Measurements from ENCODE around the gene FGD3.
"Not testable (repeated sequence)": the region's sequence is repeated elsewhere in the genome, so short reads cannot be mapped to it uniquely, and the experiment has no call there.

FGD3 gene

DNA sequence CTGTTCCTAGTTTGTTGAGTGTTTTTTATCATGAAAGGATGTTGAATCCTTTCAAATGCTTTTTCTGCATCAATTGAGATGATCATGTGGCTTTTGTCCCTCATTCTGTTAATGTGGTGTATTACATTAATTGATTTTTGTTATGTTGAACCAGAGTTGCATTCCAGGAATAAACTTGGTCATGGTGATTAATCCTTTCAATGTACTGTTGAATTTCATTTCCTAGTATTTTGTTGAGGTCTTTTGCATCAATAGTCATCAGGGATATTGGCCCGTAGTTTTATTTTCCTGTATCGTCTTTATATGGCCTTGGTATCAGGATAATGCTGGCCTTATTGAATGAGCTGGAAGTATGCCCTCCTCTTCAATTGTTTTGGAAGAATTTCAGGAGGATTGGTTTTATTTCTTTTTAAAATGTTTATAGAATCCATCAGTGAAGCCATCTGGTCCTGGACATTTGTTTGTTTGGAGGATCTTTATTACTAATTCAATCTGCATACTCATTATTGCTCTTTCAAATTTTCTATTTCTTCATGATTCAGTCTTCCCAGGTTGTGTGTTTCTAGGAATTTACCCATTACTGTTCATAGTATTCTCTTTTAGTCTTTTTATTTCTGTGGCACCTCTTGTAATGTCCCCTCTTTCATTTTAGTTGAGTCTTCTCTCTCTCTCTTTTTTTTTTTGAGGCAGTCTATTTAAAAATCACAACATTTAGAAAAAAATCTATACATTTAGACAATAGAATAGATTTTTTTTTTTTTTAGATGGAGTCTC is 32.1 kb downstream of the FGD3 start:
- DNase-seq: no peak

DNA sequence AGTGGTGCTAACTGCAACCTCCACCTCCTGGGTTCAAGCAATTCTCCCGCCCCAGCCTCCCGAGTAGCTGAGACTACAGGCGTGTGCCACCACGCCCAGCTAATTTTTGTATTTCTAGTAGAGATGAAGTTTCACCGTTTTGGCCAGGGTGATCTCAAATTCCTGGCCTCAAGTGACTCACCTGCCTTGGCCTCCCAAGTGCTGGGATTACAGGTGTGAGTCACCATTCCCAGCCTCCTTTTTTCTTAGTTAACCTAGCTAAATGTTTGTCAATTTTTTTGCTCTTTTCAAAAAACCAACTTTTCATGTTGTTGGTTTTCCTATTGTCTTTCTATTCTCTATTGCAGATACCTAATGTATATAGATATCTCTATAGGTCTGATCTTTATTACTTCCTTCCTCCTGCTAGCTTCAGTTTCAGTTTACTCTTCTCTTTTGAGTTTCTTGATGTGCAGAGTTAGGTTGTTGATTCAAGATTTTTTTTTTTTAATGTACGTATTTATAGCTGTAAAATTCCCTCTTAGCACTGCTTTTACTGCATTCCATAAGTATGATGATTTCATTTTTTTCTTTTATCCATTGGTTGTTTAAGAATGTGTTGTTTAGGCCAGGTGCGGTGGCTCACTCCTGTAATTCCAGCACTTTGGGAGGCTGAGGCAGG is 32.9 kb downstream of the FGD3 start:
- no peak for DNase-seq

DNA sequence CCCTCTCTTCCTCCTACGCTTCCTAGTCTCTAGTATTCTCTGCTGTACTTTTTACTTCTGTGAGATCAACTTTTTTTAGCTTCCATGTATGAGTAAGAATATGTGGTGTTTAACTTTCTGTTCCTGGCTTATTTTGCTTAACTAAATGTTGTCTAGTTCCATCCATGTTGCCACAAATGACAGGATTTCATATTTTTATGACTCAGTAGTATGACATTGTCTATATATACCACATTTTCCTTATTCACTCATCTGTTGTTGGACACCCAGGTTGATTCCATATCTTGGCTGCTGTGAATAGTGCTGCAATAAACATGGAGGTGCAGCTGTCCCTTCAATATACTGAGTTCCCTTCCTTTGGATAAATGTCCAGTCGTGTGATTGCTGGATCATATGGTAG is 34.8 kb downstream of the FGD3 start:
- DNase-seq: no peak

DNA sequence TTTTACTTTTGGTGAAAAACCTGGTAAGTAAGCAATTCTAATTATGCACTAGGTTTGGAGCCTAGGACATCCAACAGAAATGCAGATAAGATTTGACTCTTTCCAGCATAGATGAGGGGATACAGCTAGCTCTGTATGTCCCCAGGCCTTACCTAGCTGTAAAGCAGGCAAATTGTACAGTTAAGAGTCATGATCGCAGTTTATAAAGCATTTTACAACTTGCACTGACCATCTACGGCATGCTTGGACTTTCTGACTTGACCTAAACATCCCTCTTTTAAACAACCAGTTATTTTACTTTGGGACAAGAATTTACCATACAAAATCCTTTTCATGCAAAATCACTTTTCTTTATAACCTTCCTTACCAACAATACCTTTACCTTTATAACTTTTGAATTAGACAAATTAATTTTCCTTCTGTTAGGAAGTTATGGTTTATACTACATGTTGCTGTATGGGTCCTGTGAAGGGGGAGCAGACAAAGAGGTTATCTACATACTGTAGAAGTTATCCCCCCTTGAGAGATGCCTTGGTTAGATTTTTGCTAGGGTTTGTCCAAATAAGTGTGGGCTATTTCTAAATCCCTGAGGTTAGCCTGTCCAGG is 36.8 kb downstream of the FGD3 start:
- no peak for DNase-seq

DNA sequence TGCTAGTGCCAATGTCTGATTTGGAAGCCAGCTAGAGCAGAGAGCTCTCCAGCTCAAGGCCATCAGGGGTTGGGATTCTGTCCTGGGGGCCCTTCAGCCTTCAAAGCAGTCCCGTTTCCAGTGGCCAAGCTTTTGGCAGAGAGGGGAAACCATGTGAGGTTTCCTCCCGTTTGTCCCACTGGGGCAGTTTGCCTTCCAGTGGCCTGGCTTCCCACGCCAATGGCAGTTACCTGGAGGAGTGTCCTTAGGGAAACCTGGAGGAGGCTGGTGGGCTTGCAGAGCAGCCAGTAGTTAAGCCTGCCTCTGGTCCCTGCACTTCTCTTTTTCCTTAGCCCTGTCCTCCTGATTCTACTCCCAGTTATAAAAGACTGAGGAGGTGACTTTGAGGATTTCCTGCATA is 37.7 kb downstream of the FGD3 start:
- DNase-seq: no peak

DNA sequence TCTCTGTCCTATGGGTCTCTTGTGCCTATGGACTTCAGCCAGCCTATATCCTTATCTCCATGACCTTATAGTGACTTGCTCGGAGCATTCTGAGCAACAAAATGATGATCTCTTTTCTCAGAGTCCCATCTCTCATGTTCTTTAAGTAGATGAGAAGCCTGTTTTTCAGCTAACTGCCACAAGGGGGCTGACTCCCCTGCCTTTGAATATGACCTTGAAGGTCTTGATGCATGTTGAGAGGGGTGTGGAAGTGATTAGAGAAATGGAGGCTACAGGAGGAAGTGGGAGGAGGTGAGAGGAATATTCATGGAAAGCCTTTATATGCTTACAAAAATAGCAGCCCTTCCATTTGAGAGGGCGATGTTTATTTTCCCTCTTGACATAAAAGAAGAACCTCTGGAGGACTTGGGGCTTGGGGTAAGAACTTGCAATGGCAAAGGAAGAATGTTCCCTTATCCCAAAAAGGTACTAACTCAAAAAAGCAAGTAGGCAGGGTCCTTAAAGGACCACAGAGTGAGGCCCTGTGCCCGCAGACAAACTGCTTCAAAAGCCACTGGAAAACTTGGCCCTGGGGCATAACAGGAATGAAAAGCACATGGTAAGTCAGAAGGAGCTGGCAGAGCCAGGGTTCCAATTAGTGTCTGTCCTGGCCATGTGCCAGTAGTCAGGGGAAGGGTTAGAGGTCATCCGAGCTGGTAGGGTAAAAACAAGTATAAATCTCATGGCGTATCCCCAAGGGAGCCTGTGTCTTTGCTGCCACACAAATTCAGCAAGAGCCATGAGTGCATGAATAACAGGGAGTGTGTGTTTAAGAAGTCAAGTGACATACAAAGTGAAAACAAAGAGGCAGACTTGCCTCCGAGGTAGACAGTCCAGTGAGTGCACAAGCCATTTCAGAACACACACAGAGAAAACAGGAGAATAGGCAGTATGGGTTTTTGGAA is 39.1 kb downstream of the FGD3 start:
- no peak for DNase-seq

DNA sequence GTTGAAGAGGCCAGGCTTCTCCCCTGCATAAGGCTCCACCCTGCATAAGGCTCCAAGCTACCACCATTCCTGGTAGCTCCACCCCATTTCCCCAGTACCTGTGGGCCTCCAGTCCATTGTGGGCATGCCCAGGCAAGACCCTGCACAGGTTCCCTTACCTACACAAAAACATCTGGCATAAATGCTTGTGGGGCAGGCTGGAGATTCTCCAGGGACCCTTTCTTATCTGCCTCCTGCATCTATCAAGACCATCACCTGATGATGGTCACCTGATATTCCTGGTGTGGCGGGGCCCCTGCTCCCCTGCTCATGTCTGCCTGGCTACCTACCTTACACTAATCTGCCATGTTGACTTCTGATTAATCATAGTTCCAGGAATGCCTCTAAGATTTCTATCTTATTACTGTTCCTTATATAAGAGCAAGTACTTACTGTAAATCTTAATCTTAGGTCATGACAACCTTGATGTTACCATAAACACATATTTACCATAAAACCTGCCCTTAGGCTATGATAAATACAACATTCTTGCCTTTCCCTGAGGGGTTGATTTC is 41.0 kb downstream of the FGD3 start:
- DNase-seq: no peak

DNA sequence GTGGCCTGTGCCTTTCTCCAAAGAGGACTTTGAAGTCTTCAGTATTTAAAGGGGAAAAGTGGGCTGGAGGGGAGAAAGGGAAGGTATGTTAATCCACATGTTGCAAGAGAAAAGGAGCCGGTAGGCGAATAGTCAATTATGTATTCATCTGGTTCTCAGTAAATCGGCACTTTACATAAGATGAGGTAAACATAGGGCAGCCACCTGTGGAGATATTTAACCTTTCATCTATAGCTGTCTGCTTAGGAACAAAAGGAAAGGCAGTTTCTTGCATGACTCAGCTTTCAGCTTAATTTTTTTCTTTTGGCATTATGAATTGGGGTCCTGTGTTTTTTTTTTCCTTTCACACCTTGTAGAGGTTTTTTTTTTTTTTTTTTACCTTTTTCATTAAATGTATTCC is 42.2 kb downstream of the FGD3 start:
- DNase-seq: no peak

DNA sequence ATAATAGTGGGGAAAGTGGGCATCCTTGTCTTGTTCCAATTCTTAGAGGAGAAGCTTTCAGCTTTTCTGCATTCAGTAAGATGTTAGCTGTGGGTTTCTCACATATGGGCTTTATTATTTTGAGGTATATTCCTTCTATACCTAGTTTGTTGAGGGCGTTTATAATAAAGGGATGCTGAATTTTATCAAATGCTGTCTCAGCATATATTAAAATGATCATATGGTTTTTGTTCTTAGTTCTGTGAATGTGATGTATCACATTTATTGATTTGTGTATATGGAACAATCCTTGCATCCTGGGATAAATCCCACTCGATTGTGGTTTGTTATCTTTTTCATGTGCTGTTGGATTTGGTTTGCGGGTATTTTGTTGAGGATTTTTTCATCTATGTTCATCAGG is 43.1 kb downstream of the FGD3 start:
- DNase-seq: no peak

DNA sequence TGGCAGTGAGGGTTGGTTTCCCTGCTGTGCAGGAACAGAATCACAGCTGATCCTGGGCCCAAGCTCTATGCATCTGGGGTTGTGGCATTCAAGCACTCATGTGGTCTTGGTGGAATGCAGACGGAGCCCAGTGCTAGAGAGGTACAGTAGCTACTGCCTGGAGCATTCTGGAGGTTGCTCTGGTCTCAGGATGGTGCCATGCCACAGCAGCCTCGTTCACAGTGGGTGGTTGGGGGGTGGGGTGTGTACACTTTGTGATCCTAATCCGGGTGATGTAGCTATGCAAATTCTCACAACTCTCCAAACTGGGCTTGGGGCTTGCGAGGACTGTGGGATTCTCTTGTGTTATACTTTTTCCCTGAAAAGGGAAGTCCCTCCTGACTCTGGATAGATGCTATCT is 45.2 kb downstream of the FGD3 start:
- no peak for DNase-seq

DNA sequence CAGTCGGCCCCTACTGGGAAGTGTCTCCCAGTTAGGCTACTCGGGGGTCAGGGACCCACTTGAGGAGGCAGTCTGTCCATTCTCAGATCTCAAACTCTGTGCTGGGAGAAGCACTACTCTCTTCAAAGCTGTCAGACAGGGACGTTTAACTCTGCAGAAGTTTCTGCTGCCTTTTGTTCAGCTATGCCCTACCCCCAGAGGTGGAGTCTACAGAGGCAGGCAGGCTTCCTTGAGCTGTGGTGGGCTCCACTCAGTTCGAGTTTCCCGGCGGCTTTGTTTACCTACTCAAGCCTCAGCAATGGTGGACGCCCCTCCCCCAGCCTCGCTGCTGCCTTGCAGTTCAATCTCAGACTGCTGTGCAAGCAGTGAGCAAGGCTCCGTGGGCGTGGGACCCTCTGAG is 51.5 kb downstream of the FGD3 start:
- not testable (repeated sequence) for DNase-seq

DNA sequence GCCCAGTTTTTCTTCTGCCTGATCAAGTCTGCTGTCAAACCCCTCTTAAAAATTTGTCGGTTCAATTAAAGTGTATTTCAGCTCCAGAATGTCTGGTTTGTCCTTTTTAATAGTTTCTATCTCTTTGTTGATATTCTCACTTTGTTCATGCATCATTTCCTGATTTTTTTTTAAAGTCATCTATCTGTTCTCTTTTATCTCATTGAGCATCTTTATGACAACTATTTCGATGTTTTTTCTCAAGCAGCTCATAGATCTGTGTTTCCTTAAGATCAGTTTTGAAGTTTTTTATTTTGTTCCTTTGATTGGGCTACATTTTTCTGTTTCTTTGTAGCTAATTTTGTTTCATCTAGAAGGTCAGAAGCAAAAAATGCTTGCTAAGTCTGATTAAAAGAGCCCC is 53.7 kb downstream of the FGD3 start:
- DNase-seq: no peak

DNA sequence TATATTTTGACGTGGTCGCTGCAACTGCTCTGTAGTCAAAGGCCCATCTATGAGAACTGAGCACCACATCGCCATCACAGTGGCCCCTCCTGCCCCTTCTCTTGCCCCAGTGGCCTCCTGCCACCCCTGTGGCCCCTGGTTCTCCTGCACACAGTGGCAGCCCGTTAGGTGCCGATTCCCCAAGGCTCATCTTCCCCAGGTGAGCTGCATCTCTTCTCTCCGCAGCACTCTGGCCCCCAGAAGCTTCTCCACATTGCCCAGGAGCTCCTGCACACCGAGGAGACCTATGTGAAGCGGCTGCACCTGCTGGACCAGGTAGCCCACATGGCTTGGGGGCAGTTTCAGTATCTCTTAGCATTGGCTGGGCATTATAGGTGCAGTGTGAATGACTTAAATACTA is 55.4 kb downstream of the FGD3 start:
- no peak for DNase-seq

DNA sequence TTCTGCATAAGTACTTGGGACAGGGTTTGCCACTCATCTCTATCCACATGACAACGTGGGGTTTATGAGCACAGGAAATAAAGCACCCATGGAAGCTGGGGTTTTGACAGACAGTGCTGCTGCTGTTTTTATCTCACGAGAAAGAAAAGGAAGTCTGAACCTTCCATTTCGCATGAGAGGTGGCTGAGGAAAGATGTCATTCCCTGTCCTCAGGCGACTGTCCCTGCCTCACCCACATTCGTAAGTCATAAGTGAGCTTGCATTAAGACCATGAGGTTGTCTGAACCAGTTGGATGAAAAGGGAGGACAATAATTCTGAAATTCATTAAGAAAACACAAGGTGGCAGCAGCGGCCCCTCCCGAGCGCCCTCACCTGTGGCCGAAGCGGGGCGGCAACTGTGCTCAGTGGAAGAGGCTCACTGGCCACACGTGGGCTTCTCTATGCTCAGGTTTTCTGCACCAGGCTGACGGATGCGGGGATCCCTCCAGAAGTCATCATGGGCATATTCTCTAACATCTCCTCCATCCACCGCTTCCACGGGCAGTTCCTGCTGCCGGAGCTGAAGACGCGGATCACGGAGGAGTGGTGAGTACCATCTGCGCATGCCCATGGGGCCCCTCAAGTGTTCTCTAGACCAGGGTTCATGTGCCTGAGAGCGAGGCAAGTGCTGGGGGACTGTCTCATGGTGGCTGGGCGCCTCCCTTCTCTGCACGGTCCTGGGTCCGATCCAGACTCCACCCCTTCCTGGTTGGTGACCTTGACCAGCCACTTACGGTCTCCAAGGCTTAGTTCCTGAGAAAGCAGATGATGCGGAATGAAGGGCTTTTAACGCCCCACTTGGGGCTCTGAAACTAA is 56.5 kb downstream of the FGD3 start:
- DNase-seq: no peak

DNA sequence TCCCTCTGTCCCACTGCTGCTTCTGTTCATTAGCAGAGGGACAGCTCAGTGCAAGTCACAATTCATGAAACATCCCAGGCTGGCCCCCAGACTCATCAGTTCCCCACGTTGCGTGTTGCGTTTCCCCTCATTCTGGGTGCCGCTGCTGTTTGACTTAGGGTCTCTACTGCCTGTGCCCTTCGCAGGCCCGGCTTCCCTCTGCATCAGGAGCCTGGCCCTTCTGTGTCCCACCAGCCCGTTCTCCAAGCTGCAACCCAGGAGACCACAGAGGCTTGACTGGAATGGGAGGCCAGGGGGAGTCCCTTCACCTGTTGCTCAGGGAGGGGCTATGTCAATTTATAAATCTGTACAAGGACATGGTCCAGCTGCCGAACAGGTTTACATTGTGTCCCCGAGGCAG is 57.2 kb downstream of the FGD3 start:
- no peak for DNase-seq

DNA sequence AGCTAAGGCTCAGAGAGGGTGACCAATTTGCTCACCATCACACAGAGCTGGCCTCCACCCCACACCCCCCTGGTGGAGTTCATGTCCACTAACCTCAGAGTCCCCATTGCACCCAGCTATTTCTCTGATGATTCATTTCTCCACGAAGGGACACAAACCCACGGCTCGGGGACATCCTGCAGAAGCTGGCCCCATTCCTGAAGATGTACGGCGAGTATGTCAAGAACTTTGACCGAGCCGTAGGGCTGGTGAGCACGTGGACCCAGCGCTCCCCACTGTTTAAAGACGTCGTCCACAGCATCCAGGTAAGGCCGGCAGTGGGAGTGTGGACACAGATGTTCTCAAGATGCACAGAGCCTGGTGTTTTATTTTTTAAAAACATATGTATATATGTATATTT is 58.6 kb downstream of the FGD3 start:
- DNase-seq: no peak

DNA sequence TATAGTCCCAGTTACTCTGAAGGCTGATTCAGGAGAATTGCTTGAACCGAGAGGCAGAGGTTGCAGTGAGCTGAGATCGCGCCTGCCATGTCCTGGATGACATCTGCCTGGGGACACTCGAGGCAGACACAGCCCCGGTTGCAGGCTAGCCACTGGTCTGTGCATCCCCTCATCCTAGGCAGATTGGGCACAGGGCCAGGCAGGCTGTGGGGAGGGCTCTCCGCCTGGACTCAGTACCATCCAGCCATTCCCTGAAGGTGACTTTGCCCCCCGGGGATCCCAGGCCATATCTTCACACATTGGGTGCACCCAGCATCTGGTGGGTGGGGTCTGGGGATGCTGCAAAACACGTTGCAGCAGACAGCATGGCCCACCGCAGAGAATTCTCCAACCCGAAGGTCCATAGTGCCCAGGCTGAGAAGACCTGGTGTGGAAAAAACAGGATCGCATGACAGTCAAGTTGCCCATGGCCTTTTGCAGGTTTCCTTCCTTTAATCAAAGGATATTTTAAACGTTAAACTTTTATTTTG is 60.3 kb downstream of the FGD3 start:
- DNase-seq: no peak

DNA sequence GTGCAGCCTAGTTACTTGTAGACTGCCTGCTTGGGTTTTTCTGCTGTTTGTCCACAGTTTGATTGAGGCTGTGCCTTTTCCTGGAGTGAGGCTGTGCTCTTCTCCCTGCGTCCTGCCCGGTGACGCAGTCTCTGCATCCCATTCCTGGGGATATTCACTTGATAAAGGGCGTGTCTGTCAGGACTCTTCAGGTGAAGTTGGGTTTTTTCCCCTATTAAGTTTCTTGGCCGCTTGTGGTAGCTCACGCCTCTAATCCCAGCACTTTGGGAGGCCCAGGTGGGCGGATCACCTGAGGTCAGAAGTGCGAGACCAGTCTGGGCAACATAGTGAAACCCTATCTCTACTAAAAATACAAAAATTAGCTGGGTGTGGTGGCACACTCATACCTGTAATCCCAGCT is 61.1 kb downstream of the FGD3 start:
- DNase-seq: no peak

DNA sequence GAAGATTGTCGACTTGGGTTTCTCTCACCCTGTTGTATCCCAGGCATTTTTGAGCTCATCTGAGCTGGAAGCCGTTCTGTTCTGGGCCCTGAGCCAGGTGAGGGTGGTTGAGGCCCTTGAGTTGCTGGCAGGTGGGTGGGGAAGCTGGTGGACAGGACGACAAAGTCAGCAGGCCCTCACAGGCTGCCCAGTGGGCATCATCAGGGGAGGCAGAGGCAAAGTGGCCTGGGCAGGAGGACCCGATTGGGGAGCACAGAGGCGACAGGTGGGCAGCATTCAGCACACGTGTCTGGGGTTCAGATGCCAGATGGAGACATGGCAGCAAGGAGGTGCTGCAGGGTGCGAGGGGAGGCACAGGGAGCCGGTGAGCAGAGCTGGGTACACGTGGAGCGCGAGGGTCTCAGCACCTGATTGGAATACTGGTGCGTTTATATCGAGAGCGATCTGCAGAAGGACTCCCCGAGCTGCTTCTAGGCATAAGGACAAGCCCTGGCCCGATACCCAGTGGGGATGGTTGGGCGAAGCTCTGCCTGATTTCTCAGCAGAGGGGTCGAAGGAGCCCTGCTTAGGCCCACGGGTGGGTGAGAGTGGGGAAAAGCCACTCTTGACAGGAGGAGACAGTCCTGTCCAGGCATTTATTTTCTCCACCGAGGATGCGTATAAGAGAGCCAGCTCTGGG is 62.2 kb downstream of the FGD3 start:
- DNase-seq: no peak

DNA sequence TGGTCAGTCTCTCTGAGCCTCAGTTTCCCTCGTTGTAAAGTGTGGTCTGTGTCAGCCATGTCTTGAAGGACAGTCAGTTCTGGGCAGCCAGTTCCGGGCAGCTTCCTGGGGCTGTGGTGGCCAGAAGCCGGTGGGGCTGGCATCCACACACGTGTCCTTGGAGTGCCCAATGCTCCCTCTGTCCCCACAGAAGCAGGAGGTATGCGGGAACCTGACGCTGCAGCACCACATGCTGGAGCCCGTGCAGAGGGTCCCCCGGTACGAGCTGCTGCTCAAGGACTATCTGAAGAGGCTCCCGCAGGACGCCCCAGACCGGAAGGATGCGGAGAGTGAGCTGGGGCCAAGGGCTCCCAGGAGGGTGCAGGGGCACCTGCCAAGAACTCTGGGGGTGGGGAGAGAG is 62.7 kb downstream of the FGD3 start:
- no peak for DNase-seq

DNA sequence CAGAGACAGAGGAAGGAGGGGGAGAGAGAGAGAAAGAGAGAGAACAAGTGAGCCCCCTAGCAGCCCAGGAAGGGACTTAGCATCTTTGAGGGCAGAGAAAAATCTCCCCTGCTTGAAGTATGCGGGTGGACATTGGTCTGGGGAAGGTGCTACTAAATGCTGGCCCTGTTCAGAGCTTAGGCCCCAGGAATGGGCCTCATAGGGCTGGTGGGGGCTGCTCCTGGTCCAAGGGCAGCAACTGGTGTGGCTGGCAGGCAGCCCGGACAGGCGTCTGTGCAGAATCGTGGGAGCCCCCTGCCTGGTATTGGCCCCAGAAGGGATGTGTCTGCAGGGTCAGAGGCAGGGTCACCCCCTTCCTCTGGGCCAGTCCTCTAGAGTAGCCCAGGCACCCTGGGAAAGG is 63.4 kb downstream of the FGD3 start:
- DNase-seq: no peak

Measured in GOT3 (cell line).